ENCODE data around the gene NETO2. TPM values are rescaled to one million over a fixed set of nuclear protein-coding genes. Genes with fewer than 3 reads are reported as not detected.
A peak's percentile ranks its signal among the peaks of the same experiment; 100 is the strongest.
"Not testable (repeated sequence)": the region's sequence is repeated elsewhere in the genome, so short reads cannot be mapped to it uniquely, and the experiment has no call there.

The NETO2 gene
- total RNA-seq, 2 donors from 2014 or later: 3.6 to 19.0 TPM

DNA sequence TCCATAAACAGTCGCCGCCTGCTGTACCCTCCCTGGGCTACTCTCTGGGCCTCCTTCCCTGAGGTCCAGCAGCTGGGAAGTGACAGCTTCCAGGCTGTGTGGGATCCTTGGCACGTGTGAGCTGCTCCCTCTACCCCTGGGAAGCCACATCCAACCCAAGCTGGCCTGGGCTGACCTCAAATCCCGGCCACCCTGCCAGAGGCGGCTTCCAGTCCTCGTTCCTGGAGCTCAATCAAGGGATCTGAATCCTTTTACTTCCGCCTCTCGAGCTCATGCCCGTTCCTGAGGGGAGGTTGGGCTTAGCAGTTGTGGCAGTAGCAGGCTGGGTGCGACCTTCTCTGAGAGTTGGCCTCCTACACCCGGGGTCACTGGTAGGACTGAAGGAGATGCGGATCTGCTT is 82.5 kb downstream of the NETO2 start:
- Histone ChIP-seq H3K27ac (no peak overlapping the region), H3K36me3 (no peaks in the 10 kb centered on the region), H3K27me3 (no peaks in the 10 kb centered on the region), H3K9me3 (no peaks in the 10 kb centered on the region), H3K4me1 (no peaks in the 10 kb centered on the region), H3K4me3 (no peak overlapping the region), H3K9ac (ENCODE audit: low read depth in 2 of 2, low read length in 2 of 2) (no peak overlapping the region)
- TF ChIP-seq, protein P1, sequence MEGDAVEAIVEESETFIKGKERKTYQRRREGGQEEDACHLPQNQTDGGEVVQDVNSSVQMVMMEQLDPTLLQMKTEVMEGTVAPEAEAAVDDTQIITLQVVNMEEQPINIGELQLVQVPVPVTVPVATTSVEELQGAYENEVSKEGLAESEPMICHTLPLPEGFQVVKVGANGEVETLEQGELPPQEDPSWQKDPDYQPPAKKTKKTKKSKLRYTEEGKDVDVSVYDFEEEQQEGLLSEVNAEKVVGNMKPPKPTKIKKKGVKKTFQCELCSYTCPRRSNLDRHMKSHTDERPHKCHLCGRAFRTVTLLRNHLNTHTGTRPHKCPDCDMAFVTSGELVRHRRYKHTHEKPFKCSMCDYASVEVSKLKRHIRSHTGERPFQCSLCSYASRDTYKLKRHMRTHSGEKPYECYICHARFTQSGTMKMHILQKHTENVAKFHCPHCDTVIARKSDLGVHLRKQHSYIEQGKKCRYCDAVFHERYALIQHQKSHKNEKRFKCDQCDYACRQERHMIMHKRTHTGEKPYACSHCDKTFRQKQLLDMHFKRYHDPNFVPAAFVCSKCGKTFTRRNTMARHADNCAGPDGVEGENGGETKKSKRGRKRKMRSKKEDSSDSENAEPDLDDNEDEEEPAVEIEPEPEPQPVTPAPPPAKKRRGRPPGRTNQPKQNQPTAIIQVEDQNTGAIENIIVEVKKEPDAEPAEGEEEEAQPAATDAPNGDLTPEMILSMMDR (IDR thresholded peaks at IDR 0.05): no peak
- intact Hi-C loops (cut with DNase I): no loop called here
- no peak for DNase-seq

DNA sequence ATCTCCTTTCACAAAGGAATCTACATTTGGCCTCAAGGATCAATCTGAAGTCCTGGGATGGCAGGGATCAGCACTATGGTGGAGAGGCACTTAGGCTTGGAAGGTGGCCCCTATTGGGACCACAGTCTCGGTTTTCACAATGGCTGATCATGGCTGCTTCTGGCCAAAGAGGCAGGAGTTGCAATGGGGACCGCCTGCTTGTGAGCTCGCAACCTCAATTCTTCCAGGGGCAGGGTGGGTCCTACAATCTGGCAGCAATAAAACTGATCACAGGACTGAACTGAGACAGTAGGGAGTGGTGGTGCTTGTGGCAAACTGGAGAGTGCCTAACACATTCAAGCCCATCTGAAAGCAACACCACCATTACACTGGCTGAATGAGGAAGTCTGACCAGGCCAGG is 83.1 kb downstream of the NETO2 start:
- H3K27ac ChIP-seq: no peak overlapping the region
- H3K4me1 ChIP-seq: no peaks in the 10 kb centered on the region
- intact Hi-C loops (cut with DNase I): no loop called here
- H3K9ac ChIP-seq (ENCODE audit: low read depth in 2 of 2, low read length in 2 of 2): no peak overlapping the region
- H3K27me3 ChIP-seq: no peaks in the 10 kb centered on the region
- DNase-seq: no peak
- TF ChIP-seq, protein P1 (IDR thresholded peaks at IDR 0.05): no peak
- H3K36me3 ChIP-seq: no peaks in the 10 kb centered on the region
- H3K4me3 ChIP-seq: no peak overlapping the region
- no peaks in the 10 kb centered on the region for H3K9me3 ChIP-seq

DNA sequence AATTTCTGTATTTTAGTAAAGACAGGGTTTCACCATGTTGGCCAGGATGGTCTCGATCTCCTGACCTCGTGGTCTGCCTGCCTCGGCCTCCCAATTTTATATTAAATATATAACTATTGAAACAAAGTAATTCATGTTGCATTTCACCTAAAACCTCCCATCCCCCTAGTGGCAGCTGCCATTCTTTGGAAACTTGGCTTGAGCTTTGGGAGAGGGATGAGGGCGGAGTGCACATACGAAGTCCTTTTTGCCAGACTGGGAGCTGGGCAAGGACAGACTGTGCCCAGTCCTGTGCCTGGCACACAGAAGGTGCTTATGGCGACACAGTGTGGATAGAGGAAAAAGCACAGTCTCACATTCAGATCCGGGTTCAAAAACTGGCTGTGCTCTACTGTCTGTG is 83.8 kb downstream of the NETO2 start:
- H3K4me3 ChIP-seq: no peak overlapping the region
- intact Hi-C loops (cut with DNase I): no loop called here
- no peak overlapping the region for H3K27ac ChIP-seq
- TF ChIP-seq, protein P1 (IDR thresholded peaks at IDR 0.05): no peak
- H3K4me1 ChIP-seq: no peaks in the 10 kb centered on the region
- no peaks in the 10 kb centered on the region for H3K27me3 ChIP-seq
- no peaks in the 10 kb centered on the region for H3K9me3 ChIP-seq
- H3K36me3 ChIP-seq: no peaks in the 10 kb centered on the region
- DNase-seq: no peak
- H3K9ac ChIP-seq (ENCODE audit: low read depth in 2 of 2, low read length in 2 of 2): no peak overlapping the region

DNA sequence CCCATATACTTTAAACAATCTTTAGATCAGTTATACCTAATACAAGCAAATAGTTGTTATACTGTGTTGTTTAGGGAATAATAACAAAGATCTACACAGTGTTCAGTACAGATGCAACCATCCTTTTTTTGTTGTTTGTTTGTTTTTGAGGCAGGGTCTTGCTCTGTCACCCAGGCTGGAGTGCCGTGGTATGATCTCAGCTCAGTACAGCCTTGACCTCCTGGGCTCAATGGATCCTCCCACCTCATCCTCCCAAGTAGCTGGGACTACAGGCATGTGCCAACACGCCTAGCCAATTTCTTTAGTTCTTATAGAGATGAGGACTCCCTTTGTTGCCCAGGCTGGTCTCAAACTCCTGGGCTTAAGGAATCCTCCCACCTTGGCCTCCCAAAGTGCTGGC is 84.6 kb downstream of the NETO2 start:
- peak overlapping the region; percentile 8 for H3K27ac ChIP-seq
- intact Hi-C loops (cut with DNase I); DNase-seq; H3K36me3 ChIP-seq; H3K4me1 ChIP-seq; H3K4me3 ChIP-seq; H3K9ac ChIP-seq (ENCODE audit: low read depth in 2 of 2, low read length in 2 of 2); H3K9me3 ChIP-seq; H3K27me3 ChIP-seq: not testable (repeated sequence)

DNA sequence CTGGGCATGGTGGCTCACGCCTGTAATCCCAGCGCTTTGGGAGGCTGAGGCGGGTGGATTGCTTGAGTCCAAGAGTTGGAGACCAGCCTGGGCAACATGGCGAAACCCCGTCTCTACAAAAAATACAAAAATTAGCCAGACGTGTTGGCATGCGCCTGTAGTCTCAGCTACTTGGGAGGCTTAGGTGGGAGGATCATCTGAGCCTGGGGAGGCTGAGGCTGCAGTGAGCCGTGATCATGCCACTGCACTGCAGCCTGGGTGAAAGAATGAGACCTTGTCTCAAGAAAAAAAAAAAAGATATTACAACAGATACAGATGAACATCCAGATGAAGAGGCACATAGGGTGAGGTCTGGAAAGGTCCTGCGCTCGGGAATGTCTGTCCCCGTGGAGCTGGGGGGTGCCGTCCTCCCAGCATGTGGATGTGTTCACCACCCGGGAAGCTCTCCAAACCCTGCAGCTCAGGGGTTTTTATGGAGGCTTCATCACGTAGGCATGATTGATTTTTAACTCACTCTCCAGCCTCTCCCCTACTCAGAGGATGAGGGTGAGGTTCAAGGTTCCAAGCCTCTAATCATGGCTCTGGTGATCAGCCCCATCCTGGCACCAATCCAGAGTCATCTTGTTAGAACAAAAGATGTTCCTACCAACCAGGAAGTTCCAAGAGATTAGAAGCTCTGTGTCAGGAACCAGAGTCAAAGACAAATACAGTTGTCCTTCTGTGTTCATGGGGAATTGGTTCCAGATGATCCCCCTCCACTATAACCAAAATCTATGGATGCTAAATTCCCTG is 85.3 kb downstream of the NETO2 start:
- DNase-seq: peak; percentile 80
- no peaks in the 10 kb centered on the region for H3K27me3 ChIP-seq
- H3K36me3 ChIP-seq: no peaks in the 10 kb centered on the region
- no peaks in the 10 kb centered on the region for H3K4me1 ChIP-seq
- TF ChIP-seq, protein P1 (IDR thresholded peaks at IDR 0.05): no peak
- no peak overlapping the region for H3K9ac ChIP-seq (ENCODE audit: low read depth in 2 of 2, low read length in 2 of 2)
- intact Hi-C loops (cut with DNase I): no loop called here
- H3K4me3 ChIP-seq: no peak overlapping the region
- no peaks in the 10 kb centered on the region for H3K9me3 ChIP-seq
- peak overlapping the region; percentile 8 for H3K27ac ChIP-seq

DNA sequence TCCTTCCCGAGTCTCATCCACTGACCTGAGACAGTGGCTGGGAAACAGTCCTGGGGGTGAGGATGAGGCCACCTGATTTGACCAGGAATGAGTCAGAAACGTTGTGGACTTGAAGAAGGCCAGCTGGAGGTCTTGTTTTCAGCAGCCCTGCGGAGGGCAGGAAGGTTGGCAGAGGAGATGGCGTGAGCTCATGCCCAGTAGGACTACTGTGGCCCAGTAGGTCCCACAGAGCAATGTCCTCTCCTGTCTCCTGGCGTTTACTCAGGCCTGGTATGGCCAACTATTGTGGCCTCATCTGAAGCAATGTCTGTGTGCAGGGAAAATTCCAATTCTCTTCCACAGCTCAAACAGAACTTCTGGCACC is 86.1 kb downstream of the NETO2 start:
- Histone ChIP-seq H3K9me3 (no peaks in the 10 kb centered on the region), H3K27ac (no peak overlapping the region), H3K4me1 (no peaks in the 10 kb centered on the region), H3K9ac (ENCODE audit: low read depth in 2 of 2, low read length in 2 of 2) (no peak overlapping the region), H3K4me3 (no peak overlapping the region), H3K27me3 (no peaks in the 10 kb centered on the region), H3K36me3 (no peaks in the 10 kb centered on the region)
- TF ChIP-seq, protein P1 (IDR thresholded peaks at IDR 0.05): no peak
- no peak for DNase-seq
- intact Hi-C loops (cut with DNase I): no loop called here
